IMR-90 (cell line): Measurements from ENCODE around the gene ETV7. TPM values are rescaled to one million over a fixed set of nuclear protein-coding genes. Genes with fewer than 3 reads are reported as not detected.

ENCODE experiments used
- ATAC-seq: fragments of 200-7000 bp; cut with Tn5 transposase; 2 replicates; pipeline ENCODE4 v1.9.1; 2020; ENCODE audit warnings: low read depth, mild to moderate bottlenecking, moderate library complexity
- BruUV-seq: library from RNA; stranded (reverse); fragments of 400-500 nt; replicated peaks from 2 replicates; lab custom pipeline; 2021; lab: Mats Ljungman, UMichigan
- CTCF ChIA-PET: fragments of 300-600 bp; formaldehyde crosslinking; extraction: SDS; loops from one replicate; lab custom pipeline; 2021; ENCODE audit warnings: antibody characterized with exemption; lab: Yijun Ruan, JAX
- POLR2A ChIA-PET: fragments of 300-600 bp; sonication (Branson Sonifier 250); formaldehyde crosslinking; loops from one replicate; lab custom pipeline; 2022; ENCODE audit warnings: antibody characterized with exemption; ENCODE audit not compliant: unreplicated experiment; lab: Charles Lee
- DNase-seq: peaks from one replicate; pipeline ENCODE4 v3.0.0; 2013
- H2AFZ ChIP-seq: replicated peaks from 2 replicates; pipeline ENCODE3; 2013; ENCODE audit warnings: low read length, mild to moderate bottlenecking; ENCODE audit not compliant: poor library complexity
- H2AK5ac ChIP-seq: 2 replicates; pipeline ENCODE4 v1.6.1; 2013; ENCODE audit warnings: low read depth, low read length, inconsistent platforms
- H2AK9ac ChIP-seq: replicated peaks from 2 replicates; pipeline ENCODE3; 2013; ENCODE audit warnings: mild to moderate bottlenecking, low read depth, low read length, moderate library complexity; ENCODE audit not compliant: poor library complexity
- H2BK120ac ChIP-seq: 2 replicates; pipeline ENCODE4 v1.6.1; 2013; ENCODE audit warnings: low read depth, low read length, inconsistent platforms
- H2BK15ac ChIP-seq: 3 replicates; pipeline ENCODE4 v1.6.1; 2013; ENCODE audit warnings: low read depth, low read length, inconsistent platforms
- H2BK20ac ChIP-seq: 2 replicates; pipeline ENCODE4 v1.6.1; 2013; ENCODE audit warnings: low read depth, mild to moderate bottlenecking, inconsistent platforms, low read length, moderate library complexity
- H2BK5ac ChIP-seq: 2 replicates; pipeline ENCODE4 v1.6.1; 2013; ENCODE audit warnings: mild to moderate bottlenecking, low read depth, low read length, inconsistent platforms; ENCODE audit not compliant: poor library complexity, severe bottlenecking
- H3K14ac ChIP-seq: replicated peaks from 2 replicates; pipeline ENCODE4 v1.6.1; 2013; ENCODE audit warnings: low read depth, low read length, inconsistent platforms
- H3K18ac ChIP-seq: 2 replicates; pipeline ENCODE4 v1.6.1; 2013; ENCODE audit warnings: low read depth, low read length, control low read depth
- H3K23ac ChIP-seq: 2 replicates; pipeline ENCODE4 v1.6.1; 2013; ENCODE audit warnings: low read depth, low read length, inconsistent platforms
- H3K27ac ChIP-seq: 2 replicates; pipeline ENCODE4 v1.5.1; 2013; ENCODE audit warnings: mild to moderate bottlenecking, control low read depth, low read length; ENCODE audit not compliant: insufficient read depth
- H3K27me3 ChIP-seq: 2 replicates; pipeline ENCODE4 v1.6.1; 2013; ENCODE audit warnings: low read length; ENCODE audit not compliant: control insufficient read depth, insufficient read depth
- H3K36me3 ChIP-seq: 2 replicates; pipeline ENCODE4 v1.6.1; 2013; ENCODE audit warnings: low read length, mixed read lengths; ENCODE audit not compliant: control insufficient read depth, insufficient read depth
- H3K4ac ChIP-seq: 2 replicates; pipeline ENCODE4 v1.6.1; 2013; ENCODE audit warnings: low read depth, low read length, inconsistent platforms
- H3K4me1 ChIP-seq: 2 replicates; pipeline ENCODE4 v1.6.1; 2013; ENCODE audit warnings: low read length, mixed read lengths; ENCODE audit not compliant: control insufficient read depth, insufficient read depth
- H3K4me2 ChIP-seq: 2 replicates; pipeline ENCODE4 v1.6.1; 2013; ENCODE audit warnings: low read depth, mild to moderate bottlenecking, control low read depth, low read length, moderate library complexity
- H3K4me3 ChIP-seq: 2 replicates; pipeline ENCODE4 v1.5.1; 2013; ENCODE audit warnings: low read depth, mild to moderate bottlenecking, control low read depth, low read length, moderate library complexity; ENCODE audit not compliant: insufficient read depth
- H3K56ac ChIP-seq: 2 replicates; pipeline ENCODE4 v1.6.1; 2013; ENCODE audit warnings: low read length, inconsistent platforms; ENCODE audit not compliant: insufficient read depth; ENCODE audit errors: extremely low read depth
- H3K79me1 ChIP-seq, 2 experiments: 2 replicates each; pipeline ENCODE4 v1.6.1; 2013; ENCODE audit warnings: low read length in 2 of 2, inconsistent platforms in 1 of 2, low read depth in 1 of 2
- H3K9ac ChIP-seq: 2 replicates; pipeline ENCODE4 v1.6.1; 2013; ENCODE audit warnings: low read depth, low read length, control low read depth
- H3K9me1 ChIP-seq: 2 replicates; pipeline ENCODE4 v1.6.1; 2013; ENCODE audit warnings: low read length, inconsistent platforms; ENCODE audit not compliant: insufficient read depth
- H3K9me3 ChIP-seq: 2 replicates; pipeline ENCODE4 v1.6.1; 2013; ENCODE audit warnings: low read length; ENCODE audit not compliant: control insufficient read depth, insufficient read depth
- H4K20me1 ChIP-seq: 2 replicates; pipeline ENCODE4 v1.6.1; 2013; ENCODE audit warnings: low read length, inconsistent platforms; ENCODE audit not compliant: insufficient read depth
- H4K5ac ChIP-seq: 2 replicates; pipeline ENCODE4 v1.6.1; 2013; ENCODE audit warnings: mild to moderate bottlenecking, low read depth, low read length, control low read depth
- H4K8ac ChIP-seq, 2 experiments: 2 replicates each; pipeline ENCODE4 v1.6.1; 2013; ENCODE audit warnings: low read depth in 2 of 2, low read length in 2 of 2, control low read depth in 1 of 2, inconsistent platforms in 1 of 2
- H4K91ac ChIP-seq: 2 replicates; pipeline ENCODE4 v1.6.1; 2013; ENCODE audit warnings: low read depth, low read length, inconsistent platforms; ENCODE audit not compliant: insufficient read depth
- BHLHE40 ChIP-seq: fragments of 150-350 bp; IDR thresholded peaks from 2 replicates; pipeline ENCODE4 v1.6.1; 2016; ENCODE audit warnings: mild to moderate bottlenecking, low read depth, low read length
- ELK1 ChIP-seq: fragments of 150-350 bp; IDR thresholded peaks from 2 replicates; pipeline ENCODE4 v1.6.1; 2016; ENCODE audit warnings: low read depth, mild to moderate bottlenecking, low read length, moderate library complexity, borderline replicate concordance
- WGBS, 2 experiments: methylation state at CpG; one replicate each; pipeline versions ENCODE4 v1.1.5 to v1.1.7; 2013; ENCODE audit warnings: missing lambda C conversion rate in 2 of 2; ENCODE audit not compliant: insufficient read length in 1 of 2; ENCODE audit errors: extremely low coverage in 2 of 2; 5-methylcytosine and 5-hydroxymethylcytosine counted together
- dilution Hi-C: fragments of 300-500 bp; cut with HindIII; formaldehyde crosslinking; loops from one replicate; pipeline ENCODE4 v1.14.3; 2018; ENCODE audit warnings: low sequenced_read_pairs; ENCODE audit not compliant: unreplicated experiment
- in situ Hi-C: fragments of 300-500 bp; cut with MboI; formaldehyde crosslinking; loops from 3 replicates; pipeline ENCODE4 v1.14.3; 2019; ENCODE audit warnings: low sequenced_read_pairs, inconsistent platforms, mixed read lengths
- intact Hi-C: fragments of 100-400 bp; cut with micrococcal nuclease; formaldehyde crosslinking; loops from 2 replicates; pipeline ENCODE4 v1.10.0; 2022
- polyA plus RNA-seq, 3 experiments: library from polyadenylated mRNA; depleted of rRNA; stranded (reverse); fragments of >200 nt; gene quantifications; 2 replicates each; pipeline ENCODE4 v1.2.3, GENCODE V29; 2012; ENCODE audit warnings: low replicate concordance in 1 of 3
- total RNA-seq: library from RNA; depleted of rRNA; stranded (reverse); fragments of >200 nt; gene quantifications from 2 replicates; pipeline ENCODE4 v1.2.3, GENCODE V29; 2012
- TF ChIP-seq, protein P1 (sequence below): fragments of 150-350 bp; IDR thresholded peaks from 2 replicates; pipeline ENCODE4 v1.6.1; 2017; ENCODE audit warnings: mild to moderate bottlenecking, antibody characterized with exemption, low read length, low read depth

The ETV7 gene
- total and polyA plus RNA-seq, 2 of the 4 experiments (the other 2 are of a cell fraction), result 0.17 to 0.18 TPM

GRCh38 chr6:36350681-36351571, 36.5 kb downstream of the ETV7 start (continued):
- TF ChIP-seq ELK1 (no peak), BHLHE40 (peak; percentile 91)

GRCh38 chr6:36350082-36350481, 37.4 kb downstream of the ETV7 start:
- DNase-seq (no peak), ATAC-seq (no peak)
- H2AFZ ChIP-seq, result no peak overlapping the region
- no peaks in the 10 kb centered on the region for H3K36me3 ChIP-seq
- no peak overlapping the region for H3K18ac ChIP-seq
- H3K9ac ChIP-seq, result no peak overlapping the region
- H3K4me3 ChIP-seq, result no peak overlapping the region
- peaks cover 11% of the 10 kb centered on the region for H3K4me1 ChIP-seq
- H3K27me3 ChIP-seq, result peaks cover 2% of the 10 kb centered on the region; the same call in 1 of the 2 replicates
- no peak overlapping the region for H3K27ac ChIP-seq
- WGBS, 2 experiments, result no CpG with 5 or more reads among the region's 4 CpGs
- no peaks in the 10 kb centered on the region for H3K79me1 ChIP-seq
- TF ChIP-seq, protein P1, sequence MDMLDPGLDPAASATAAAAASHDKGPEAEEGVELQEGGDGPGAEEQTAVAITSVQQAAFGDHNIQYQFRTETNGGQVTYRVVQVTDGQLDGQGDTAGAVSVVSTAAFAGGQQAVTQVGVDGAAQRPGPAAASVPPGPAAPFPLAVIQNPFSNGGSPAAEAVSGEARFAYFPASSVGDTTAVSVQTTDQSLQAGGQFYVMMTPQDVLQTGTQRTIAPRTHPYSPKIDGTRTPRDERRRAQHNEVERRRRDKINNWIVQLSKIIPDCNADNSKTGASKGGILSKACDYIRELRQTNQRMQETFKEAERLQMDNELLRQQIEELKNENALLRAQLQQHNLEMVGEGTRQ, result no peak
- no peak overlapping the region for H3K23ac ChIP-seq
- in situ Hi-C loops (no loop called here), dilution Hi-C loops (no loop called here), intact Hi-C loops (no loop called here)
- no peak overlapping the region for H2BK20ac ChIP-seq
- no peaks in the 10 kb centered on the region for H3K9me3 ChIP-seq
- no peak overlapping the region for H2BK120ac ChIP-seq
- H3K56ac ChIP-seq, result no peak overlapping the region
- POLR2A ChIA-PET, result interaction anchor here (0.6 kb wide), 1 partner anchor 45 kb away, joined by 11 read pairs; no protein-coding TSS in a partner anchor
- no peak overlapping the region for H3K4me2 ChIP-seq
- H4K5ac ChIP-seq, result no peak overlapping the region
- no peak overlapping the region for H4K91ac ChIP-seq
- H2AK5ac ChIP-seq, result peak overlapping the region; percentile 36; the same call in 1 of the 2 replicates
- no peak overlapping the region for H2BK5ac ChIP-seq
- H4K20me1 ChIP-seq, result peaks cover 4% of the 10 kb centered on the region; the same call in 1 of the 2 replicates
- peak overlapping the region; percentile 81; the same call in 2 of the 3 replicates for H2BK15ac ChIP-seq
- H3K4ac ChIP-seq, result no peak overlapping the region
- peaks cover 3% of the 10 kb centered on the region; the same call in 1 of the 2 replicates for H3K9me1 ChIP-seq
- no peak overlapping the region for H3K14ac ChIP-seq
- no peak overlapping the region for H4K8ac ChIP-seq
- no peak overlapping the region for H2AK9ac ChIP-seq
- BruUV-seq, result no TSS peak
- CTCF ChIA-PET, result interaction anchor here (2.9 kb wide), 1 partner anchor 9 kb away, joined by 22 read pairs; no protein-coding TSS in a partner anchor
